HG03565 (cell line): ENCODE measurements around the gene MAGEA6.
"Not testable (repeated sequence)": the region's sequence is repeated elsewhere in the genome, so short reads cannot be mapped to it uniquely, and the experiment has no call there.

Source experiments
- ATAC-seq: cut with Tn5 transposase; IDR thresholded peaks from one replicate; pipeline ENCODE4 v1.9.1; 2021; ENCODE audit warnings: mild to moderate bottlenecking, moderate library complexity; ENCODE audit not compliant: unreplicated experiment

The MAGEA6 gene, protein sequence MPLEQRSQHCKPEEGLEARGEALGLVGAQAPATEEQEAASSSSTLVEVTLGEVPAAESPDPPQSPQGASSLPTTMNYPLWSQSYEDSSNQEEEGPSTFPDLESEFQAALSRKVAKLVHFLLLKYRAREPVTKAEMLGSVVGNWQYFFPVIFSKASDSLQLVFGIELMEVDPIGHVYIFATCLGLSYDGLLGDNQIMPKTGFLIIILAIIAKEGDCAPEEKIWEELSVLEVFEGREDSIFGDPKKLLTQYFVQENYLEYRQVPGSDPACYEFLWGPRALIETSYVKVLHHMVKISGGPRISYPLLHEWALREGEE

DNA sequence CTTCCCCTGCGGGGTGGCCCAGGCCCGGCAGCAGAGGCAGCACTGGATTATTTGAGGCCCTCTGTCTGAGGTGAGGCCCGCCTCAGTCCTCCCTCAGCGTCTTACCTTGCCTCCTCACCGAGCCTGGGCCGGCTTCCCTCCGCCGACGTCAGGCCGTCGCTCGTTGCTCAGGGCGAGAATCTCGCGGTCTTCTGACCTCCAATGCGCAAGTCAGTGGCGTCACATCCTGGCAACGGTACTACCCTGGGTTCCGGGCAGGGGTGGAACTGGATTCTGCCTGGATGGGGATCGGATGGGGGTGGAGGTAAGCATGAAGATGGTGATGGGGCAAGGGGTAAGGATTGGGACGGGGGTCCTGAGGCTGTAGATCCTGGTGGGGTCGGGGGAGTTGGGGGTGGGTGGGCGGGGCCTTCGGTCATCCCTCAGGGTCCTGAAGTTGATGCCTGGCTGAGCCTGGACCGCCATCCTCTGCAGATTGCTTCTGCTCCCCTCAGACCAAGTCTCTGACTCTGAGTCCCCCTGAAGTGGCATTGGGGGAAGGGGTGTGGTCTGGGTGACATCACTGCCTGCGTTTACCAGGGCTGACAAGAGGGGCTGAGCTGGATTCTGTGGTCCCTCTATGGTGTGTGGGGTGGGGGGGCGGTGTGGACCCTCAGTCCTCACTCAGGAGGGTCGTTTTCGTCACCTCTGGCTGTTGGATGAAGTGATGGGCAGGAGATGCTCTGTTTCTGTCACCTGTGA lies at the start of gene MAGEA6:
Gene MAGEA6 (minus strand): TSS at position 141 of the 741 bp plus-strand sequence. CDS start 2,039 bp downstream, outside the sequence.
- ATAC-seq = not testable (repeated sequence)

DNA sequence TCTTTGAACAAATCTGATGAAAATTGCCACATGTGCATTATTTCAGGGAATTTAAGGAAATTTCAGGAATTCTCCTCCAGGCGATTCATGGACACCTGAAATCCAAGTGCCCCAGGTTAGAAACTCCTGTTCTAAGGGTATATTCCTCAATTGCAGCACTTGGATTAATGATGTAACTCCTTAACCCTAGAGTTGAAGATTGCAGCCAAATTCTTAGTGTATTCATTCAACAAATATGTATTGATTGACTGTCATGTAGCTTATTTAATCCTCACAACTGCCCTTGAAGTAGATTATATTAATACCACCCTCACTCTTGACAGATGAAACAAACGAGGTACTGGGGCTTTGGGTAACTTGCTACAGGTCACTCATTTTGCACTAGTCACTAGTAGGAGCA lies 49.8 kb upstream of the MAGEA6 start:
- no peak for ATAC-seq

DNA sequence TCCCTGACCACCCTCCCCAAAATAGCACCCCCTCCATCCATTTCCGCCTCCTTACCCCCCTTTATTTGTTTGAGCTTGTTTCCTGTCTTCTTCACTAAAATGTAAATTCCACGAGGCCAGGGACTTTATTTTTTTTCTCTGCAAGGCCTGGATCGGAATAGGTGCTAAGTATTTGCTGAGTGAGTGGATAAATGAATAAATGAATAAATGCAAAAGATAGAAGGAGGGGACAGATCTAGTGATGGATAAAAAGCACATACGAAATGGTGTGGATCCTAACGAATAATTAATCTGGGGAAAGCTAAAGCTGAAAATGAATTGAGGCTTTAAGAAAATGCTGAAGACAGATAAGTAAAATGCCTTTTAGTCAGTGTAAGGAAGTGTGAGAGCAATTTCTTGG lies 48.9 kb upstream of the MAGEA6 start:
- no peak for ATAC-seq

DNA sequence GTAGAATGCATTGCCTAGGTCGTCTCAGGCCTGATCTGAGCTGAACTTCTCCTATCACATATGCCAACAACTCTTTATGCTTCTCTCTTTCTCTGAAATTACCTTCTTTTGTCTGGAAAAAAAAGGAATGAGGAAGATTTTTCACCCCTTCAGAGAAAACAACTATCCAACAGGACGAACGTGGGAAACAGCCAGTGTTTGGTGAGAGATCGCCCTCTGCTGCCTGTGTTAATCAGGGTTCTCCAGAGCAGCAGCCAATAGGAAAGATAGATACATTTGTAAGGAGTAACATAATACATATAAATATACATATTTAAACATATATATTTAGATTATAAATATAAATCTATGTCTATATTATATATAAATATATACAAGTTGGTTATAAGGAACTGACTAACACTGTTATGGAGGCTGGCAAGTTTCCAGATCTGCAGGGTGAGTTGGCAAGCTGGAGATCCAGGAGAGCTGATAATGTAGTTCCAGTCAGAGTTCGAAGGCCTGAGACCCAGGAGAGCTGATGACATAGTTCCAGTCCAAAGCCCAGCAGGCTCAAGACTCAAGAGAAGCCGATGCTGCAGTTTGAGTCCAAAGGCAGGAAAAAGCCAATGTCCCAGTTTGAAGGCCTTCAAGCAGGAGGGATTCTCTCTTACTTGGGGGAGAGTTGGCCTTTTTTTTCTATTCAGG lies 47.7 kb upstream of the MAGEA6 start:
- no peak for ATAC-seq

DNA sequence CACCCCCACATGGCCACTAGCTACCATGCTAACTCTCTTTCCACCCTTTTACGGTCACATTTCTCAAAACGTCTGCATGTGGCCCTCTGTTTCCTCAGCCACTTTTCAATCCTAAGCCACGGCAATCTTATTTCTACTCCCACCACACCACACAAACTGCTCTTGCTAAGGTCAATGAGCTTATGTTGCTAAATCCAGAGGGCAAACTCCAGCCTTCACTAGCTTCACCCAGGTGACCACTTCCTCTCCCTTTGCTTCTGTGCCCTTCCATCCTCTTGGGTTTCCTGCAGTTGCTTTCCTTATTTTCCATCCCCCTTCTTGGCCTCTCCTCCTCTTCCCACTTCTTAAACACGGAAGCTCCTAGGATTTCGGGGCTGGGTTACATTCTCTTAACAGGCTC lies 44.6 kb upstream of the MAGEA6 start:
- ATAC-seq = no peak

DNA sequence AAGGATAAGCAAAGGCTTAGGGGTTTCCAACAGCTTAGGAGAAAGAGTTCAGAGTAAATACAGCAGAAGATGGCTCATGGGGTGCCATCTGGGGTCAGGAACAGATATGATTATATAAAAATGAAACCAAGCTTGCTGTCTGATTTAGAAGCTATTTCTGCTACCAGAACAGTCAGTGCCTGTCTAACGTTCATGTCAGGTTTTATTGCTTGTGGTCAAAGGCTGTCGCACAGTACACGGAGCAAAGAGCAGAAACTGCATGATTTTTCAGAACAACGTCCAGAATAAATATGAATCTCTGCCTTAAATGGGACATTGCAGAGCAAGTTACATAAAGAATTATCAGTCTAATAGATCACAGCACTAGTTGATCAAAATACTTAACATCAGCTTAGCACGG lies 43.7 kb upstream of the MAGEA6 start:
- ATAC-seq = no peak

DNA sequence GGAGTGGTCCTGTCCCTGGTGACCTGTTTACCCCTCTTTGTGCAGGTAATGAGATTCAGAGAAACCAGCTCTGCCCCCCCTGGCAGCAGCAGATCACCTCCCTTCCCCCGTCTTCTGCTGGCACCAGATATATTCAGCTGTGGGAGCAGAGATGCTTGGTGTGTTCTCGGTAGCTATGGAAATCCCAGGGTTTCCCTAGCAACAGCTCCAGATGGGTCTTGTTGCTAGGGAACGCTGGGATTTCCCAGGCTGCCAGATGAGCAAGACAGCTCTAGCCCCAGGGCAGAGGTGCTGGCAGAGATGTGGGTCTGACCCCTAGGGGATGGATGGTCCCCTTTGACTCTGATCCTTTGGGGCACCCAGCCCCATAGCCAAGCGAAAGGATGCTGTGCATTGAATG lies 40.9 kb upstream of the MAGEA6 start:
- no peak for ATAC-seq

DNA sequence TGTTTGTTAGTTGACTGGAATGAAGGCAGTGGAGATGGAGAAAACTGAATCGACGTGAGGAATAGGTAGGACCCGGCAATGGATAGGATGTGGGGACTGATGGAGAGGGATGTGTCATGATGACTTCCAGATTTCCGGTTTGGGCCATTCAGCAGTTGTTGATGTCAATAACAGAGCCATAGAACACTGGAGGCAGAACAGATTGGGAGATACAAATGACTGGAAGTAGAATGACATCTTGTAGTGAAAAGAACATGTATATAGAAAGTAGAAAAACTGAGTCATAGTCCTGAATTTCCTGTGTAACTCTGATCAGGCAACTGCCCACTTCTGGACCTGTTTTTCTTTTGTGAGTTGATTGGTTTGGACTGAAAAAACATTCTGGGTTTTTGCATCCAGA lies 36.5 kb upstream of the MAGEA6 start:
- ATAC-seq = no peak

DNA sequence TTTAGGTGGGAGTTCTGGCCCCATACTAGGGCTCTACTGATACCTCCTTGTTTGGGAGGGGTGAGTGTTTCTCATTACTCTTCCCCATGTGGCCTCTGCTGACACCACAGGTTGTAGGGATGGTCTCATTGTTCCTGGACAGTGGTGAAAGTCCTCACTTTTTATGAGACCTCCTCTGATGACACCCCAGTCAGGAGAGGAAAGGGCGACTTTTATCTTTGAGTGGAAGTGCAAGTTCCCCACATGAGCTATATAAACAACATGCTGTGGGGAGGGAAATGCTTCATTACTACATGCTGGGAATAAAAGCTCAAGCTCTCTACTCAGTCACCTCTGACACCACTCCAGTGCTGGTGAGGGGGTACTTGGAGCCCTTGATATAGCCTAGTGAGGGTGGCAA lies 29.5 kb upstream of the MAGEA6 start:
- no peak for ATAC-seq

DNA sequence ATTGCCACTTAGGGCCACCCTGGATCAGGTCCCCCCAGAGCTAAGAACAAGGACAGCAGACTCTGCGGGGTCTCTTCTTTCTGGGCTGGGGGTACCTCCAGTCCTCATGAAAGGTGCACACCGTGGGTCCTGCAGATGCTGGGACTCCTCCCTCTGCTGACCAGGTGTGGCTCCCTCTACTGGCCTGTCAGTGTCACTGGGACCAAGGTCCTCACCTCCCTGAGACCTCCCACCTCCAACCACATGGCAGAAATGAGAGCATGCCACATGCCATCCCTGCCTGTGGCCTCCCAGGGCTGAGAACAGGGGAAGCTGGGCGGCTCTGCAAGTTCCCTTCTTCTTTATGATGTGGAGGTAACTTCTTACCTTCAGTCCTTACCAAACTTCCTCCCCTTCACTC lies 17.6 kb upstream of the MAGEA6 start:
- peak; percentile 74 for ATAC-seq

DNA sequence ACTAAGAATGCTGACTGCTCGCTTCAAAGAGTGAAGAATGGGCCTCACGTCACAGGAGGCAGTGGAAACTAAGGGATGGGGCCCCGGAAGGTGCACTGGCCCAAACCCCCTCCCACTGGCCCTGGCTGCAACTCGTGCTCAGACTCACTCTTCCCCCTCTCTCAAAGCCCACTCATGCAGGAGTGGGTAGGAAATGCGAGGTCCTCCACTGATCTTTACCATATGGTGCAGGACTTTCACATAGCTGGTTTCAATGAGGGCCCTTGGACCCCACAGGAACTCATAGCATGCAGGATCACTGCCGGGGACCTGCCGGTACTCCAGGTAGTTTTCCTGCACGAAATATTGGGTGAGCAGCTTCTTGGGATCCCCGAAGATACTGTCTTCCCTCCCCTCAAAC lies 2.9 kb downstream of the MAGEA6 start:
- ATAC-seq = not testable (repeated sequence)

DNA sequence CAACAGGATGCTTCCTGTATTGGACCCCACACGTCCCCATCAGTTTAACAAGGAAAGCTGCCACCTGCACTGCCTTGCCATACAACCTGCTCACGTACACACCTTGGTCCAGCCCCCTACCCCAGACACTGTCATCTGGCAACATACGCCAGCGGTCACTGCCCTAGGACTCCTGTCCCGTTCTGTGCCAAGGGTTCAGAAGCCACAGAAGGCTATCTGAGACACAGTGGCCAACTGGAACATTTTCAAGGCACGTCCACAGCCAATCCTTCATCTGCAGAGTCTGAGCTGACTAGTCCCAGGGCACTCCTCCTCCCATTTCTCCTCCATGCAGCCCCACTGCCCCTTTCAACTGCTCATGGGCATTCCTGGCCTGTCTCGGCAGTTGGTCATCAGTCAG lies 7.9 kb downstream of the MAGEA6 start:
- ATAC-seq = not testable (repeated sequence)

DNA sequence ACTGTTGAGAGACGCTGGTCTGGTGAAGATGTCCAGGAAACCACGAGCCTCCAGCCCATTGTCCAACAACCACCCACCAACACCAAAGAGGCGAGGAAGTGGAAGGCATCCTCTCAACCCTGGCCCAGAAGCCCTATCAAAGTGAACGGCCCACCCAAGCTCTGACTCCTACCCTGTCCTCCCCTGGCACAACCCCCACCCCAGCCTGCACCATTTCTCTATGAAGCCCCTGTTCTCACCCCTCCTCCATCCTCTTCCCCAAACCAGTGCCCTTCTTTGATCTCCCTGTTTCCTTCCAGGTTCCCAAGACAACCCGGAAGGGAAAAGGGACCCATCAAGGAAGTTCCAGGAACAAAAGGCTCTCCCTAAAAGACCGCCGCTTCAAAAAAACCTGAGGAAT lies 9.9 kb downstream of the MAGEA6 start:
- ATAC-seq = not testable (repeated sequence)

DNA sequence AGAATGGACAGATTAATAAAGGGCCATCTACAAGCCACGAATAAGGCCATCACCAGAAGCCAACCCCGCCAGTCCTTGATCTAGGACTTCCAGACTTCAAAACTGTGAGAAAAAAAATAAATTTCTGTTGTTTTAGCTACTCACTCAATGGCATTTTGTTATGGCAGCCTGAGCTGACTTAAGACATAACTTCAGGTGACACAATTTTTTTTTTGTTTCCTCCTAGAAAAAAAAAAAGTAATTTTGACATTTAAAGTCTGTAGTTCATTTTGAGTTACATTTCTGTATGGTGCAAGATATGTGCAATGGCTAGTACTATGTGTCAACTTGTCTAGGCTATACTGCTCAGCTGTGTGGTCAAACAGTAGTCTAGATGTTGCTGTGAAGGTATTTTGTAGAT lies 10.6 kb downstream of the MAGEA6 start, which contains the start of gene CSAG3:
Gene CSAG3 (plus strand): TSS at position 301 of the 400 bp plus-strand sequence.
- not testable (repeated sequence) for ATAC-seq

DNA sequence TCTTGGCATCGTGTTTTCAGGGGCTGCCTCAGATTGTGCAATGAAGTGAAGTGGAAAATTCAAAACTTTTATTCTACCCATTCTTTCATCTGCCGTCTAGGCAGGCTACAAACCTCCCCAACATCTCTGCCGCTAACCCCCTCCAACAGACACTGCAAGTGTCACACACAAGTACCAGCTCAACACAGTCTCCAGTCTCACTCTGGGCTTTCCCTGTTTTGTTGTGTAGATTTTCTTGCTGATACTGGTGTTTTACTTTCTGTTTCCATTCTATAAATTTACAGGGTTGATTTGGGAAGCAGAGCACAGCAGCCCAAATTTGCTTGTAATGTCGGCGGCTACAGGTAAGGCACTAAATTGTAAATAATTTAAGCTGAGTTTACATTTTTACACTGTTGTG lies 14.6 kb downstream of the MAGEA6 start:
- not testable (repeated sequence) for ATAC-seq

DNA sequence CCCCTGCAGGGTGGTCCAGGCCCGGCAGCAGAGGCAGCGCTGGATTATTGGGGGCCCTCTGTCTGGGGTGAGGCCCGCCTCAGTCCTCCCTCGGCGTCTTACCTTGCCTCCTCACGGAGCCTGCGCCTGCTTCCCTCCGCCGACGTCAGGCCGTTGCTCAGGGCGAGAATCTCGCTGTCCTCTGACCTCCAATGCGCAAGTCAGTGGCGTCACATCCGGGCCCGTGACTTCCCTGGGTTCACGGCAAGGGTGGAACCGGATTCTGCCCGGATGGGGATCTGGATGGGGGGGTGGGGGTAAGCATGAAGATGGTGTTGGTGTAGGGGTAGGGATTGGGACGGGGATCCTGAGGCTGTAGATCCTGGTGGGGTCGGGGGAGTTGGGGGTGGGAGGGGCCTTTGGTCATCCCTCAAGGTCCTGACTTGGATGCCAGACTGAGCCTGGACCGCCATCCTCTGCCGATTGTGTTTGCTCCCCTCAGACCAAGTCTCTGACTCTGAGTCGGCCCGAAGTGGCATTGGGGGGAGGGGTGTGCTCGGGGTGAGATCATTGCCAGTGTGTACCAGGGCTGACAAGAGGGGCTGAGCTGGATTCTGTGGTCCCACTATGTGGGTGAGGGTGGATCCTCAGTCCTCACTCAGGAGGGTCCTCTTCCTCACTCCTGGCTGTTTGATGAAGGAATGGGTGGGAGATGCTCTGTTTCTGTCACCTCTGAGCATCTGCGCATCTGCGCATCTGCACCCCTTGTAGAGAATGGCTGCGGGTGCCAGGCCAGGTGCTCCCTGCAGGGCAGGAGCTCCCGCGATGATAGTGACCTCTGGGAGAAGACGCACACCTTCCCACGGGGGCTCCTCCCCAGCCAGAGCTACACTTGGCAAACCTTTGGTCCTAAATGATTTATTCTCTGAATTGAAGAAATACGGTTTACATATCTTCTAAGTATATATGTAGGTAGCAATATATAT lies 15.5 kb downstream of the MAGEA6 start, which contains the start of gene MAGEA2:
Gene MAGEA2 (minus strand): TSS at position 157 of the 965 bp plus-strand sequence. CDS start 2,479 bp downstream, outside the sequence.
- not testable (repeated sequence) for ATAC-seq

DNA sequence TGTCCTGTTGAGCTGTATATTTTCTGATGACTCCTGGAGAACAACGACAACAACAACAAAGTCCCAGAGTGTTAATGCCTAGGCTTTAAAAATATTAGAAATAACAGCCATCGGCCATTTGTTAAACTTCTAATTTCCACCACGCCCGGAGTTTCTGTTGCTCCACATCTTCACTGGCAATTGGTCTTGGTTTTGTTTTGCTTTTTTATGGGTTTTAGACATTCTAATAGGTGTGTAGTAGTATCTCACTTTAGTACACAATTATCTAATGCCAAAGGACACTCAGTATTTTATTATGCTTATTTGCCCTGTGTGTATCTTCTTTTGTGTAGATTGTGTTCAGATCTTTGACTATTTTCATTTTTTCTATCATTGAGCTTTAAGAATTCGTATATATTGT lies 30.9 kb downstream of the MAGEA6 start:
- ATAC-seq = no peak

DNA sequence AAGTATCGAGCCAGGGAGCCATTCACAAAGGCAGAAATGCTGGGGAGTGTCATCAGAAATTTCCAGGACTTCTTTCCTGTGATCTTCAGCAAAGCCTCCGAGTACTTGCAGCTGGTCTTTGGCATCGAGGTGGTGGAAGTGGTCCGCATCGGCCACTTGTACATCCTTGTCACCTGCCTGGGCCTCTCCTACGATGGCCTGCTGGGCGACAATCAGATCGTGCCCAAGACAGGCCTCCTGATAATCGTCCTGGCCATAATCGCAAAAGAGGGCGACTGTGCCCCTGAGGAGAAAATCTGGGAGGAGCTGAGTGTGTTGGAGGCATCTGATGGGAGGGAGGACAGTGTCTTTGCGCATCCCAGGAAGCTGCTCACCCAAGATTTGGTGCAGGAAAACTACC lies 33.0 kb downstream of the MAGEA6 start:
- not testable (repeated sequence) for ATAC-seq

DNA sequence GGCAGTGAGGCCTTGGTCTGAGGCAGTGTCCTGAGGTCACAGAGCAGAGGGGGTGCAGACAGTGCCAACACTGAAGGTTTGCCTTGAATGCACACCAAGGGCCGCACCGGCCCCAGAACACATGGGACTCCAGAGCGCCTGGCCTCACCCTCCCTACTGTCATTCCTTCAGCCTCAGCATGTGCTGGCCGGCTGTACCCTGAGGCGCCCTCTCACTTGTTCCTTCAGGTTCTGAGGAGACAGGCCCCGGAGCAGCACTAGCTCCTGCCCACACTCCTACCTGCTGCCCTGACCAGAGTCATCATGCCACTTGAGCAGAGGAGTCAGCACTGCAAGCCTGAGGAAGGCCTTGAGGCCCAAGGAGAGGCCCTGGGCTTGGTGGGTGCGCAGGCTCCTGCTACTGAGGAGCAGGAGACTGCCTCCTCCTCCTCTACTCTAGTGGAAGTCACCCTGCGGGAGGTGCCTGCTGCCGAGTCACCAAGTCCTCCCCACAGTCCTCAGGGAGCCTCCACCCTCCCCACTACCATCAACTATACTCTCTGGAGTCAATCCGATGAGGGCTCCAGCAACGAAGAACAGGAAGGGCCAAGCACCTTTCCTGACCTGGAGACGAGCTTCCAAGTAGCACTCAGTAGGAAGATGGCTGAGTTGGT lies 33.5 kb downstream of the MAGEA6 start:
- no peak for ATAC-seq

DNA sequence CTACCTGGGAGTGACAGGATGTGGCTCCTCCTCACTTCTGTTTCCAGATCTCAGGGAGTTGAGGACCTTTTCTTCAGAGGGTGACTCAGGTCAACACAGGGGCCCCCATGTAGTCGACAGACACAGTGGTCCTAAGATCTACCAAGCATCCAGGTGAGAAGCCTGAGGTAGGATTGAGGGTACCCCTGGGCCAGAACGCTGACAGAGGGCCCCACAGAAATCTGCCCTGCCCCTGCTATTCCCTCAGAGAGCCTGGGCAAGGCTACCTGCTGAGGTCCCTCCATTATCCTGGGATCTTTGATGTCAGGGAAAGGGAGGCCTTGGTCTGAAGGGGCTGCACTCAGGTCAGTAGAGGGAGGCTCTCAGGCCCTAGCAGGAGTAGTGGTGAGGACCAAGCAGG lies 34.4 kb downstream of the MAGEA6 start:
- ATAC-seq = no peak
